GM18511 (cell line): ENCODE data around the gene GIMAP5.

Source experiments
- ATAC-seq: cut with Tn5 transposase; IDR thresholded peaks from one replicate; pipeline ENCODE4 v1.9.1; 2021; ENCODE audit warnings: mild to moderate bottlenecking, moderate library complexity; ENCODE audit not compliant: unreplicated experiment

The GIMAP5 gene

GRCh38 chr7:150734254-150734653 lies 3.0 kb upstream of the GIMAP5 start:
- no peak for ATAC-seq

GRCh38 chr7:150735596-150736358 lies 1.4 kb upstream of the GIMAP5 start:
- no peak for ATAC-seq

GRCh38 chr7:150736864-150737263 lies 354 bp upstream of the GIMAP5 start:
- ATAC-seq, result peak; percentile 22

GRCh38 chr7:150738092-150738491 lies 874 bp downstream of the GIMAP5 start:
- ATAC-seq, result no peak

GRCh38 chr7:150738591-150739001 lies 1.4 kb downstream of the GIMAP5 start:
- ATAC-seq, result no peak

- no peak for ATAC-seq
Measured at GRCh38 chr7:150739033-150739432, 1.8 kb downstream of the GIMAP5 start.

GRCh38 chr7:150740053-150740452 lies 2.8 kb downstream of the GIMAP5 start:
- no peak for ATAC-seq

- ATAC-seq, result no peak
Measured at GRCh38 chr7:150742286-150742968, 5.2 kb downstream of the GIMAP5 start.

GRCh38 chr7:150744041-150744656 lies 6.9 kb downstream of the GIMAP5 start:
- ATAC-seq, result no peak

GRCh38 chr7:150745086-150745485 lies 7.9 kb downstream of the GIMAP5 start:
- ATAC-seq, result no peak

- no peak for ATAC-seq
Measured at GRCh38 chr7:150745876-150746275, 8.7 kb downstream of the GIMAP5 start.

GRCh38 chr7:150746921-150747320 lies 9.7 kb downstream of the GIMAP5 start:
- ATAC-seq, result no peak

- no peak for ATAC-seq
Measured at GRCh38 chr7:150748376-150748775, 11.2 kb downstream of the GIMAP5 start.

GRCh38 chr7:150751702-150752101 lies 14.5 kb downstream of the GIMAP5 start:
- ATAC-seq, result no peak

GRCh38 chr7:150753239-150753638 lies 16.0 kb downstream of the GIMAP5 start:
- no peak for ATAC-seq

- no peak for ATAC-seq
Measured at GRCh38 chr7:150753826-150754603, 16.8 kb downstream of the GIMAP5 start.

- no peak for ATAC-seq
Measured at GRCh38 chr7:150754951-150755350, 17.7 kb downstream of the GIMAP5 start.

- ATAC-seq, result peak; percentile 66
Measured at GRCh38 chr7:150755473-150756099, 18.4 kb downstream of the GIMAP5 start.

- no peak for ATAC-seq
Measured at GRCh38 chr7:150756166-150756565, 18.9 kb downstream of the GIMAP5 start.

- ATAC-seq, result no peak
Measured at GRCh38 chr7:150756858-150757257, 19.6 kb downstream of the GIMAP5 start.

- no peak for ATAC-seq
Measured at GRCh38 chr7:150759479-150759878, 22.3 kb downstream of the GIMAP5 start.
